ENCODE data around the gene ARL13A. TPM values are rescaled to one million over a fixed set of nuclear protein-coding genes. Genes with fewer than 3 reads are reported as not detected.

ARL13A gene
- total and polyA plus RNA-seq, 2 of the 13 experiments (the other 11 are each of a cell fraction or from before 2014, with no cell fraction given): not detected

GRCh38 chrX:100924375-100924774 lies 45.1 kb upstream of the ARL13A start:
- CTCF ChIA-PET (ENCODE audit: low intra/inter-chr PET ratio, low total read pairs): no interaction called here
- intact Hi-C loops (cut with micrococcal nuclease; ENCODE audit: unreplicated experiment): no loop called here
- no peak for FAIRE-seq
- DNase-seq (ENCODE audit: low spot score): no peak
- Histone ChIP-seq H3K36me3 (replicated peaks in 1 of 2; ENCODE audit: control insufficient read depth in 1 of 2, insufficient read depth in 2 of 2, low read length in 2 of 2) (no peaks in the 10 kb centered on the region), H3K4me2 (ENCODE audit: low read depth, low read length) (no peak overlapping the region), H3K9ac (ENCODE audit: insufficient read depth, low read depth, low read length) (no peak overlapping the region), H2AFZ (ENCODE audit: low read length) (no peak overlapping the region), H3K27me3 (ENCODE audit: control insufficient read depth in 1 of 2, insufficient read depth in 2 of 2, low read length in 2 of 2) (no peaks in the 10 kb centered on the region), H3K79me2 (ENCODE audit: insufficient read depth, low read length) (no peaks in the 10 kb centered on the region), H4K20me1 (ENCODE audit: insufficient read depth, low read length) (no peaks in the 10 kb centered on the region), H3K9me3 (ENCODE audit: low read length) (no peaks in the 10 kb centered on the region), H3K27ac (ENCODE audit: extremely low read length, insufficient read depth, low read length) (no peak overlapping the region), H3K4me3 (replicated peaks in 1 of 3; ENCODE audit: insufficient read depth in 1 of 3, low read depth in 2 of 3, low read length in 3 of 3) (no peak overlapping the region), H3K4me1 (ENCODE audit: insufficient read depth, low read length) (peaks cover 1% of the 10 kb centered on the region; the same call in 1 of the 2 replicates)
- POLR2A ChIA-PET: no interaction called here
- TF ChIP-seq RFX5 (IDR thresholded peaks at IDR 0.05; ENCODE audit: low read depth, low read length) (no peak), ZFP36L1 (CRISPR knock-in tag; IDR thresholded peaks at IDR 0.05) (no peak)
- no peak for ATAC-seq
- BruUV-seq (replicated peaks): no TSS peak
- in situ Hi-C loops (cut with HindIII; ENCODE audit: extremely low pct_ligation_motif_present, low pct_unique_long_range_greater_than_20kb): no loop called here
- 3% methylated on average over 3 of the region's 3 CpGs for WGBS (ENCODE audit: low lambda C conversion rate)

- POLR2A ChIA-PET: no interaction called here
- no TSS peak for BruUV-seq (replicated peaks)
- Histone ChIP-seq H3K79me2 (ENCODE audit: insufficient read depth, low read length) (no peaks in the 10 kb centered on the region), H3K27me3 (ENCODE audit: control insufficient read depth in 1 of 2, insufficient read depth in 2 of 2, low read length in 2 of 2) (no peaks in the 10 kb centered on the region), H2AFZ (ENCODE audit: low read length) (no peak overlapping the region), H3K9ac (ENCODE audit: insufficient read depth, low read depth, low read length) (no peak overlapping the region), H3K4me2 (ENCODE audit: low read depth, low read length) (no peak overlapping the region), H3K4me3 (replicated peaks in 1 of 3; ENCODE audit: insufficient read depth in 1 of 3, low read depth in 2 of 3, low read length in 3 of 3) (no peak overlapping the region), H3K27ac (ENCODE audit: extremely low read length, insufficient read depth, low read length) (no peak overlapping the region), H3K9me3 (ENCODE audit: low read length) (no peaks in the 10 kb centered on the region), H3K36me3 (replicated peaks in 1 of 2; ENCODE audit: control insufficient read depth in 1 of 2, insufficient read depth in 2 of 2, low read length in 2 of 2) (no peaks in the 10 kb centered on the region), H3K4me1 (ENCODE audit: insufficient read depth, low read length) (peaks cover 6% of the 10 kb centered on the region; the same call in 1 of the 2 replicates), H4K20me1 (ENCODE audit: insufficient read depth, low read length) (no peaks in the 10 kb centered on the region)
- in situ Hi-C loops (cut with HindIII; ENCODE audit: extremely low pct_ligation_motif_present, low pct_unique_long_range_greater_than_20kb): no loop called here
- DNase-seq (ENCODE audit: low spot score) (no peak), FAIRE-seq (no peak), ATAC-seq (no peak)
- 0% methylated on average over 2 of the region's 2 CpGs for WGBS (ENCODE audit: low lambda C conversion rate)
- TF ChIP-seq ZSCAN12 (CRISPR knock-in tag; IDR thresholded peaks at IDR 0.05) (no peak), SP4 (CRISPR knock-in tag; IDR thresholded peaks at IDR 0.05) (no peak), ELF4 (CRISPR knock-in tag; IDR thresholded peaks at IDR 0.05; ENCODE audit: borderline replicate concordance) (no peak), YY1 (IDR thresholded peaks at IDR 0.05; ENCODE audit: insufficient read depth, insufficient replicate concordance, low read depth, low read length) (no peak), SRSF4 (IDR thresholded peaks at IDR 0.05; ENCODE audit: low read depth, low read length, poor library complexity, severe bottlenecking) (no peak), SNRNP70 (IDR thresholded peaks at IDR 0.05; ENCODE audit: low read depth, low read length) (no peak), ZNF615 (CRISPR knock-in tag; IDR thresholded peaks at IDR 0.05; ENCODE audit: borderline replicate concordance) (no peak), CAMTA2 (CRISPR knock-in tag; IDR thresholded peaks at IDR 0.05; ENCODE audit: borderline replicate concordance) (no peak), ATF7-NPFF (CRISPR knock-in tag; IDR thresholded peaks at IDR 0.05; ENCODE audit: low read depth) (no peak), ZNF709 (CRISPR knock-in tag; IDR thresholded peaks at IDR 0.05) (no peak), HOXA5 (CRISPR knock-in tag; IDR thresholded peaks at IDR 0.05) (no peak), KLF15 (CRISPR knock-in tag; IDR thresholded peaks at IDR 0.05; ENCODE audit: borderline replicate concordance) (no peak), IKZF5 (CRISPR knock-in tag; IDR thresholded peaks at IDR 0.05) (no peak), ZBTB25 (CRISPR knock-in tag; IDR thresholded peaks at IDR 0.05) (no peak), ZNF839 (CRISPR knock-in tag; IDR thresholded peaks at IDR 0.05; ENCODE audit: borderline replicate concordance) (no peak), RFX5 (IDR thresholded peaks at IDR 0.05; ENCODE audit: low read depth, low read length) (no peak)
- intact Hi-C loops (cut with micrococcal nuclease; ENCODE audit: unreplicated experiment): no loop called here
- CTCF ChIA-PET (ENCODE audit: low intra/inter-chr PET ratio, low total read pairs): no interaction called here
Measured at GRCh38 chrX:100926453-100926852, 43.1 kb upstream of the ARL13A start.
